GM18870 (cell line): ENCODE data around the gene PAK3.
A peak's percentile ranks its signal among the peaks of the same experiment; 100 is the strongest.

ENCODE experiments used
- ATAC-seq: cut with Tn5 transposase; IDR thresholded peaks from one replicate; pipeline ENCODE4 v1.9.1; 2021; ENCODE audit warnings: moderate library complexity; ENCODE audit not compliant: unreplicated experiment

The PAK3 gene

GRCh38 chrX:111095974-111096895, at the start of gene PAK3:
Gene PAK3, plus strand, starts transcription at chrX:111096191. Its CDS starts 26,913 bp downstream, at chrX:111123104.
- peak; percentile 45 for ATAC-seq

DNA sequence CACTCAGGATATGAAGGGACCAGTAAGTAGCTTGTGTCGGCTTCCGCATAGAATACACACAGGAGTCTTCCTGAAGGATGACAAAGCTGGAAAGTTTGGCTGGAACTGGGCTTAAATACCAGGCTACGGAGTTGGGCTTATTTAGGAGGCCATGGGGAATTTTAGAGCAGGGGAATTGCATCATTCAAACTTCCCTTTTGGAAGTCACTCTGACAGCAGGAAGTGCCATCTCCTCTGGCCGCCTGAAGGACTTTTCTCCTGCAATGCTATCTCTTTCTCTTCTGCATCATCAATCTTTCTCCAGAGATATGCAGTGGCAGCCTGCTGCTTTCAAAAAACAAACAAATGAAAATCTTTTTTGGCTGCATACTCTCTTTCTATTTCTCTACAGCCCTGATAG, 48.4 kb upstream of the PAK3 start:
- ATAC-seq: no peak

DNA sequence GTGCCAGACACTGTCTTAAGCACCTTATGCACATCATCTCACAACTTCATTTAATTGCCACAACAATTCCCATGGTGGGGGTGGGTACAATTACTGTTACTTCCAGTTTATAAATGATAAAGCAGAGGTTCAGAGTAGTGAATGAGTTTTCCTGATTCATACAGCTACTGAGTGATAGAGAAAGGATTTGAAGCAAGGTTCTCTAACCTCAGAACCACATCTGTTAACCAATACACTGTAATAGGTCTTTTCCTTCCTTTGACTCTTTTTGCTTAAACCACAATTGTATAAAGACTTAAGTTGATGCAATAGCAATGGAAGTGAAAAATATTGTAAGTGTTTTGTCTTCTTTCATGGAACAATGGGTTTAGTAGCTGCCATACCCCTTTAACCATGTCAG, 43.5 kb upstream of the PAK3 start:
- ATAC-seq: no peak

- no peak for ATAC-seq
Measured at GRCh38 chrX:111071542-111072277, 24.3 kb upstream of the PAK3 start.

DNA sequence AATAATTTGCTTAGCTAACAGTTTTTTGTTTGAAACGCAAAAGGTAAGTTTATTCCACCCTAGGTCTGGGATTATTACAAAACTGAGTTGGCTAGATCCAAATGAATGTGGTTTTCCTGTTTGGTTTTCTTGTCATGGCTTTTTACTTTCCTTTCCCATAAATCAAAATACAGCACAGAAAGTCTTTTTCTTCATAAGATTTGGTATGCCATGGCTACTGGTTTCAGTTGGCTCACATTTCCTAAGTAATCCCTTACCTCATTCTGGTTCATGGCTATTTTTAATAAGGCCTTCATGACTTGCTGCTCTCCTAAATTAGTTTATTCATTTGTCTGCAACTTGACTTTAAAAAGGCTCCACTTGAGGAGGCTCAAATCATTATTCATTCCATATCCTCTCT, 12.9 kb upstream of the PAK3 start:
- ATAC-seq: no peak

DNA sequence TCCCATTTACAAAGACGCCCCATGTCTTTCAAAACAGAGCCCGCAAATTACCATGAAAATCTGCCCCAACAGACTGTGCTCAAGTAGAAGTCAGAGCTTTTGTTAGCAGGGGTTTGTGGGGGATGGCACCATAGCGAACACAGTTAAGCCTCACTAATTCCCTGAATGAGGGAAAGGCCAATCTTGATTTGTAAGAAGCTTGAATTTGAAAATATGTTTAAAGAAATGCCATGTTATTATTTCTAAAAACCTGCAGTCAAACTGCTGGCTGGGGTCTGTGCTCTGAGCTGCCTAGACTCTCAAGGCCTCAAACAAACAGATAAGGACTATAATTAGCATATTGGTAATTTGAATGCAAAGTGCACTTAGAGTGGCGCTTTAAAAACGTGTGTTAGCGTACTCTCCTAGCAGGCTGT, 9.4 kb upstream of the PAK3 start:
- no peak for ATAC-seq

- no peak for ATAC-seq
Measured at GRCh38 chrX:111088628-111089027, 7.4 kb upstream of the PAK3 start.

GRCh38 chrX:111090458-111090857, 5.5 kb upstream of the PAK3 start:
- no peak for ATAC-seq

DNA sequence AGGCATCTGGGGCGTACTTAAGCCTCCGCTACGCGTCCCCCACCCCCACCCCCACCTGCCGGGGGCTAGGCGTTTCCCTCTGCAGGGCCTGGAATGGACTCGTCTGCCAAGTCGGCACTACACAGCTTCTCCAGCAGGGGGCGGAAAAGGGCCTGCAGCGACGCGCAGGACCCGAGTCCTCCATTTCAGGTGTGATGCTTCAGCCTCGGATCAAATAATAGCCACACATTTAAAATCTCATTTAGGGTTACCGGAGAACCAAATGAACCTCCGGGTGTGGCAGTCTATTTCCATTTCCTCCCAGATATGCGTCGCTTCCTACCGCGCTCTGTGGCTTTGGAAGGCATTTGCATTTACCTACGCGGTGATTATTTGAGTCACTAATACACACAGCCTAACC, 2.9 kb downstream of the PAK3 start:
- ATAC-seq: peak; percentile 59

DNA sequence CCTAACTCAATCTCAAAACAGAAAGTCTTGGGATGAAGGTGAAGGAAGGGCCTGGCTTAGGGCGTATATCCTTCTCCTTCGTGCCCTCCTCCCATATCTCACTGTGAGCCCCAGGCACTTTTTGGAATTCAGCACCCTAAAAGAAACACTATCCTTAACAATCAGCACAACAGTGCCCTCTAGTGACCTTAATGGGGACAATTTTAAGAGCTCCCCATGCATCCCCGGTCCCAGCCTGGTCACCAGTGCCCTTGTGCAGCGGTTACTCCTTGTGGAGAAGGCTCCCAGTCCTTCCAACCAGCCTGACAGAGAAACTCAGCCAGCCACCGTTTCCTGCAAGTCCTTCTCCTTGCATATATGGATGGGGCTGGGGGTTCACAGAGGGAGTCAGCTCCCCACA, 4.2 kb downstream of the PAK3 start:
- ATAC-seq: peak; percentile 59

GRCh38 chrX:111101580-111101979, 5.6 kb downstream of the PAK3 start:
- ATAC-seq: no peak

- no peak for ATAC-seq
Measured at GRCh38 chrX:111102636-111103035, 6.6 kb downstream of the PAK3 start.

DNA sequence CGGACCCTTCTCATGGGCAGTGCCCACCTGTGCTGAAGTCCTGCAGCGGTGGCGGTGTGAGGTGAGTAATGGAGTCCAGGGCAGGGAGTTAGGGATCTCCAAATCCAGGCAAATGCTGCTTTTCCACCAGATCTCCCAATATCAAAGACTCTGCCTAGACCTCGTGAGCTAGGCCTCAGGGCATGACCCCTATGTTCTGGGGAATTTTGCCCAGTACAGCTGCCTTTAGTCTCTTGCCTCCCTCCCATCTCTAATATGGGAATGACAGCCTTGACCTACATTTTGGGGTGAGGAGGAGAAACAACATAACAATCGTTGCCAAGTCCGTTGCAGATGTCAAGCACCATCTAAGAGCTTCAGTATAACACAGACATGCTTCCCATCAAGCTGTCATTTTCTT, 7.3 kb downstream of the PAK3 start:
- ATAC-seq: no peak

DNA sequence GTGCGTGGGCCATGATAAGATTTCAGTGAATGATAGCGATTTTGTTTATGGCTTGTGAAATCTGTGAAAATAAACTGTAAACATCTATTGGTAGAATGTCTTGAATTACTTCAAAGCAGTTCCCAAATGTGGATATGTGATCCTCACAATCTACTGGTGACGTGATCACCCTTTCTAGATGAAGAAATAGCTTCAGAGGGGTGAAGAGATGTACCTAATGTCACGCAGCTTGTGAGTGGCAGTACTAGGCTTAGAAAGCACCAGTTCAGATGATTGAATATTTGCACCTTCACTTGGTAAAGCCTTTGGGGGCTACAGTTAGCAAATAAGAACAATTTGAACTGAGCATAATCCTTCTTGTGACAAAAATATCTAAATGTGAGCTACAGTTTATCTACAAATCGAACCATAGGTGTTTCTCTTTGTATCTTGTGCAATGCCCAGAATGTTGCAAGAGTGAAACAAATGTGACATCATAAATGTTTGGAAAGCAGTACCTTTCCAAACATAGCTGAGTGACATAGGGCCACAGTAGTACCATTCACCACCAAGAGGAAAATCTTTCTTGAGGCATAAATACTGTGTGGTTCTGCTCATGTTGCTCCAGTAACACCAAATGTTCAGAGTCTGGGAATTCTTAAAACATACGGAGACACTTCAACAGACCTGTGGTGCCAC, 14.2 kb downstream of the PAK3 start:
- no peak for ATAC-seq

- no peak for ATAC-seq
Measured at GRCh38 chrX:111114806-111115205, 18.8 kb downstream of the PAK3 start.

GRCh38 chrX:111116666-111117065, 20.7 kb downstream of the PAK3 start:
- no peak for ATAC-seq

GRCh38 chrX:111119341-111119740, 23.4 kb downstream of the PAK3 start:
- ATAC-seq: no peak

- no peak for ATAC-seq
Measured at GRCh38 chrX:111123125-111123524, 27.1 kb downstream of the PAK3 start.

DNA sequence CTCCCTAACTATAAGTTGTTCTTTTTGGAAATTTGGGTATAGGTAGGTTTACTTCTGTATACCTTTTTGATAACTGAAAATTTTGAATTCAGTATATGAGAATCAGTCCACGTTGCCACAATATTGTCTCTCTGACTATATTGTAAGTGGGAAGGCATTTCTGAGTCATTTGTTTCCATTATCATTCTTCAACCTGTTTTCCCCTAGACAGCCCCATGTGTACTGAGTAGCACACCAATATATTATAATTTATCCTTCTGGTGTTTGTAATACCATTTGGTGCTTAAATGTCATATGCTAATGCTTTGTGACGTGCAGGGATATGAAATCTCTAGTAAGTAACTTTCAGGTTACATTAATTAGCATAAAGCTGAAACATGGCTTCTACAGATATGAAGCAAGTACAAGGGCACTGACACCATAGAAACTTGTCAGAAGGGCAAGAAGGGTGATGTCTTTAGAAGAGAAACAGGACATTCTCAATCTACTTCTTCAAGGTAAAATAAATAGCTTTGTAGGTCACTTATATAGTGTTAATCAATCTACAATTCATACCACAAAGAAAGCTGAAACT, 27.7 kb downstream of the PAK3 start:
- peak; percentile 57 for ATAC-seq

GRCh38 chrX:111124418-111124817, 28.4 kb downstream of the PAK3 start:
- no peak for ATAC-seq

GRCh38 chrX:111127038-111127437, 31.0 kb downstream of the PAK3 start:
- no peak for ATAC-seq
